Thymus (tissue), 11 donors: ENCODE data around the gene CTNND2. TPM values are rescaled to one million over a fixed set of nuclear protein-coding genes. Genes with fewer than 3 reads are reported as not detected.

Experiments
- DNase-seq, 9 donors: peaks; one replicate each; pipeline ENCODE4 v3.0.0-alpha.2; 2013; ENCODE audit warnings: low spot score in 9 of 9, low read depth in 6 of 9, missing footprints in 1 of 9
- H3K27ac ChIP-seq, 2 donors: one replicate each; pipeline ENCODE4 v1.5.1; 2013; ENCODE audit warnings: control low read depth in 1 of 2, low read depth in 1 of 2, low read length in 1 of 2, mild to moderate bottlenecking in 1 of 2, moderate library complexity in 1 of 2
- H3K27me3 ChIP-seq, 2 donors: one replicate each; pipeline ENCODE4 v1.5.1; 2013; ENCODE audit warnings: low read length in 1 of 2; ENCODE audit not compliant: control insufficient read depth in 2 of 2, insufficient read depth in 1 of 2
- H3K36me3 ChIP-seq, 2 donors: one replicate each; pipeline ENCODE4 v1.5.1; 2013; ENCODE audit warnings: low read length in 1 of 2, mild to moderate bottlenecking in 1 of 2, moderate library complexity in 1 of 2; ENCODE audit not compliant: control insufficient read depth in 2 of 2, insufficient read depth in 2 of 2
- H3K4me1 ChIP-seq, 2 donors: one replicate each; pipeline ENCODE4 v1.5.1; 2013; ENCODE audit warnings: low read length in 2 of 2; ENCODE audit not compliant: control insufficient read depth in 2 of 2, insufficient read depth in 2 of 2
- H3K4me3 ChIP-seq, 2 donors: one replicate each; pipeline ENCODE4 v1.5.1; 2013; ENCODE audit warnings: low read length in 2 of 2, control low read depth in 1 of 2, mild to moderate bottlenecking in 1 of 2
- H3K9me3 ChIP-seq, 2 donors: one replicate each; pipeline ENCODE4 v1.5.1; 2013; ENCODE audit warnings: low read length in 1 of 2, mild to moderate bottlenecking in 1 of 2; ENCODE audit not compliant: control insufficient read depth in 2 of 2, insufficient read depth in 1 of 2
- WGBS: extraction: QIAGEN DNeasy Blood & Tissue Kit; methylation state at CpG from one replicate; pipeline ENCODE4 v1.1.7; 2013; 5-methylcytosine and 5-hydroxymethylcytosine counted together
- polyA plus RNA-seq: library from polyadenylated mRNA; stranded (reverse); fragments of 200-250 nt; gene quantifications from one replicate; pipeline ENCODE4 v1.2.3, GENCODE V29; 2013
- total RNA-seq: library from RNA; stranded (reverse); fragments of 120-200 nt; gene quantifications from one replicate; pipeline ENCODE4 v1.2.4, GENCODE V29; 2013
- donor health status: healthy.

Gene CTNND2
- total and polyA plus RNA-seq, 2 donors, result 0.41 to 0.42 TPM

GRCh38 chr5:10949856-10950630, 954.2 kb downstream of the CTNND2 start:
- Histone ChIP-seq H3K4me1 (no peaks in the 10 kb centered on the region), H3K27ac (no peak overlapping the region), H3K27me3 (no peaks in the 10 kb centered on the region), H3K36me3 (no peaks in the 10 kb centered on the region), H3K4me3 (no peak overlapping the region), H3K9me3 (no peaks in the 10 kb centered on the region)
- no peak for DNase-seq
- 91% methylated on average over 5 of the region's 5 CpGs for WGBS

- no peak overlapping the region for H3K27ac ChIP-seq
- H3K4me1 ChIP-seq, result no peaks in the 10 kb centered on the region
- WGBS, result 92% methylated on average over 4 of the region's 4 CpGs
- no peak for DNase-seq
- no peak overlapping the region for H3K4me3 ChIP-seq
- no peaks in the 10 kb centered on the region for H3K9me3 ChIP-seq
- H3K36me3 ChIP-seq, result no peaks in the 10 kb centered on the region
- H3K27me3 ChIP-seq, result no peaks in the 10 kb centered on the region
Measured at GRCh38 chr5:10946050-10946449, 958.2 kb downstream of the CTNND2 start.

- Histone ChIP-seq H3K9me3 (no peaks in the 10 kb centered on the region), H3K36me3 (no peaks in the 10 kb centered on the region), H3K27me3 (no peaks in the 10 kb centered on the region), H3K4me3 (no peak overlapping the region), H3K27ac (no peak overlapping the region), H3K4me1 (no peaks in the 10 kb centered on the region)
- WGBS, result 98% methylated on average over 4 of the region's 4 CpGs
- DNase-seq, result no peak
Measured at GRCh38 chr5:10941900-10942299, 962.3 kb downstream of the CTNND2 start.

GRCh38 chr5:10936081-10936855, 968.0 kb downstream of the CTNND2 start:
- Histone ChIP-seq H3K27ac (no peak overlapping the region), H3K4me3 (no peak overlapping the region), H3K27me3 (no peaks in the 10 kb centered on the region), H3K9me3 (no peaks in the 10 kb centered on the region), H3K4me1 (no peaks in the 10 kb centered on the region), H3K36me3 (no peaks in the 10 kb centered on the region)
- 97% methylated on average over 14 of the region's 14 CpGs for WGBS
- no peak for DNase-seq

- H3K4me1 ChIP-seq, result no peaks in the 10 kb centered on the region
- DNase-seq, result no peak
- no peak overlapping the region for H3K4me3 ChIP-seq
- no peaks in the 10 kb centered on the region for H3K27me3 ChIP-seq
- no peaks in the 10 kb centered on the region for H3K9me3 ChIP-seq
- H3K27ac ChIP-seq, result no peak overlapping the region
- H3K36me3 ChIP-seq, result no peaks in the 10 kb centered on the region
Measured at GRCh38 chr5:10935536-10935935, 968.7 kb downstream of the CTNND2 start.

- Histone ChIP-seq H3K36me3 (no peaks in the 10 kb centered on the region), H3K4me1 (no peaks in the 10 kb centered on the region), H3K27me3 (no peaks in the 10 kb centered on the region), H3K27ac (no peak overlapping the region), H3K4me3 (no peak overlapping the region), H3K9me3 (no peaks in the 10 kb centered on the region)
- whole genome bisulfite sequencing, result 76% methylated on average over 7 of the region's 7 CpGs
- no peak for DNase-seq
Measured at GRCh38 chr5:10934783-10935355, 969.4 kb downstream of the CTNND2 start.

- Histone ChIP-seq H3K9me3 (no peaks in the 10 kb centered on the region), H3K4me1 (no peaks in the 10 kb centered on the region), H3K36me3 (no peaks in the 10 kb centered on the region), H3K4me3 (no peak overlapping the region), H3K27me3 (no peaks in the 10 kb centered on the region), H3K27ac (no peak overlapping the region)
- DNase-seq, result no peak
- WGBS, result 97% methylated on average over 4 of the region's 4 CpGs
Measured at GRCh38 chr5:10933121-10933520, 971.1 kb downstream of the CTNND2 start.

GRCh38 chr5:10932426-10932825, 971.8 kb downstream of the CTNND2 start:
- Histone ChIP-seq H3K9me3 (no peaks in the 10 kb centered on the region), H3K27ac (no peak overlapping the region), H3K36me3 (no peaks in the 10 kb centered on the region), H3K4me1 (no peaks in the 10 kb centered on the region), H3K4me3 (no peak overlapping the region), H3K27me3 (no peaks in the 10 kb centered on the region)
- no peak for DNase-seq
- 91% methylated on average over 1 of the region's 1 CpG for WGBS

GRCh38 chr5:10927608-10928007, 976.6 kb downstream of the CTNND2 start:
- H3K4me3 ChIP-seq, result no peak overlapping the region
- H3K9me3 ChIP-seq, result no peaks in the 10 kb centered on the region
- H3K4me1 ChIP-seq, result no peaks in the 10 kb centered on the region
- DNase-seq, result no peak
- H3K27me3 ChIP-seq, result no peaks in the 10 kb centered on the region
- no peak overlapping the region for H3K27ac ChIP-seq
- H3K36me3 ChIP-seq, result no peaks in the 10 kb centered on the region
